K562 (cell line): ENCODE data around the gene DMGDH. TPM values are rescaled to one million over a fixed set of nuclear protein-coding genes. Genes with fewer than 3 reads are reported as not detected.

Experiments
- ARID4B ChIP-seq: sonication (generic); formaldehyde crosslinking; IDR thresholded peaks from 2 replicates; pipeline ENCODE4 v1.8.0; 2022; ENCODE audit warnings: mild to moderate bottlenecking, missing genetic modification reagents
- FOXJ2 ChIP-seq: fragments of 200-800 bp; sonication (Bioruptor generic); IDR thresholded peaks from 2 replicates; pipeline ENCODE4 v1.6.1; 2016; ENCODE audit warnings: missing genetic modification characterization, missing compliant biosample characterization
- HNRNPH1 ChIP-seq: fragments of 200-400 bp; formaldehyde crosslinking; optimal IDR thresholded peaks from 2 replicates; pipeline ENCODE3; 2017; ENCODE audit warnings: low read depth, mild to moderate bottlenecking, low read length, moderate library complexity
- SETDB1 ChIP-seq: IDR thresholded peaks from one replicate; pipeline ENCODE4 v1.6.1; 2012; ENCODE audit warnings: low read length, control low read depth, inconsistent platforms
- SLC30A9 ChIP-seq: fragments of 250-450 bp; sonication (Bioruptor Pico); IDR thresholded peaks from 2 replicates; pipeline ENCODE4 v1.8.0; 2022; ENCODE audit warnings: mild to moderate bottlenecking, moderate library complexity
- SP2 ChIP-seq: IDR thresholded peaks from 2 replicates; pipeline ENCODE4 v1.6.1; 2011; ENCODE audit warnings: mild to moderate bottlenecking, low read depth, low read length, moderate library complexity; ENCODE audit not compliant: poor library complexity, severe bottlenecking; ENCODE audit errors: extremely low read depth
- SREBF1 ChIP-seq: fragments of 150-350 bp; IDR thresholded peaks from 2 replicates; pipeline ENCODE4 v1.6.1; 2014; ENCODE audit warnings: antibody characterized with exemption, low read depth, low read length, borderline replicate concordance
- YY1 ChIP-seq, 3 experiments: IDR thresholded peaks; 2 replicates each; pipeline ENCODE4 v1.6.1; 2011; ENCODE audit warnings: low read length in 2 of 3, mild to moderate bottlenecking in 2 of 3, moderate library complexity in 2 of 3, borderline replicate concordance in 1 of 3, control low read depth in 1 of 3, low read depth in 1 of 3; ENCODE audit not compliant: insufficient read depth in 3 of 3, insufficient replicate concordance in 2 of 3, control insufficient read depth in 1 of 3, insufficient read length in 1 of 3; ENCODE audit errors: extremely low read depth in 1 of 3
- ZBTB17 ChIP-seq: fragments of 450-650 bp; formaldehyde crosslinking; IDR thresholded peaks from 2 replicates; pipeline ENCODE4 v1.4.0; 2020; ENCODE audit warnings: mild to moderate bottlenecking
- polyA plus RNA-seq, 8 experiments: library from polyadenylated mRNA; depleted of rRNA in 4 of 8; stranded (reverse) in 5 of 8; unstranded in 3 of 8; fragments of >200 nt; fragmentation: Nextera tagmentation in 2 of 8; fragmentation: Illumina TruSeq in 1 of 8; extraction: Ambion mirVana in 2 of 8; extraction: Trizol in 1 of 8; gene quantifications; 2 replicates each; pipeline versions ENCODE4 v1.2.1 to v1.2.3, GENCODE V29; 2011 to 2014; ENCODE audit warnings: inconsistent platforms in 1 of 8, missing spikeins in 1 of 8
- total RNA-seq, 7 experiments: library from RNA; depleted of rRNA in 6 of 7; stranded (reverse); fragments of >200 nt in 6 of 7; fragmentation: Illumina TruSeq in 2 of 7; extraction: Trizol in 2 of 7; gene quantifications; 2 replicates each; pipeline versions ENCODE4 v1.2.1 to v1.2.3, GENCODE V29; 2011 to 2021; ENCODE audit warnings: low replicate concordance in 1 of 7
- TF ChIP-seq, protein P1 (sequence below): IDR thresholded peaks from 2 replicates; pipeline ENCODE4 v1.6.1; 2011; ENCODE audit not compliant: insufficient read length; ENCODE audit errors: extremely low read depth
- TF ChIP-seq, protein P2 (sequence below): fragments of 250-450 bp; sonication (Bioruptor Pico); IDR thresholded peaks from 2 replicates; pipeline ENCODE4 v1.5.0; 2020; ENCODE audit warnings: mild to moderate bottlenecking, borderline replicate concordance
- TF ChIP-seq, protein P3 (sequence below): fragments of 200-800 bp; sonication (Bioruptor generic); IDR thresholded peaks from 2 replicates; pipeline ENCODE4 v1.6.1; 2017; ENCODE audit warnings: missing genetic modification characterization, missing compliant biosample characterization
- TF ChIP-seq, protein P4 (sequence below), 2 experiments: fragments of 450-650 bp; IDR thresholded peaks; 2 replicates each; pipeline ENCODE4 v1.6.1; 2018; ENCODE audit warnings: mild to moderate bottlenecking in 2 of 2, low read depth in 1 of 2; ENCODE audit not compliant: partially characterized antibody in 2 of 2

The DMGDH gene
- total and polyA plus RNA-seq, 9 of the 15 experiments (the other 6 are each of a cell fraction or from before 2014, with no cell fraction given): 0.13 to 0.58 TPM; not detected in 7

- TF ChIP-seq ARID4B (CRISPR knock-in tag): no peak
- TF ChIP-seq SREBF1: no peak
- no peak for TF ChIP-seq HNRNPH1
- TF ChIP-seq, protein P1, sequence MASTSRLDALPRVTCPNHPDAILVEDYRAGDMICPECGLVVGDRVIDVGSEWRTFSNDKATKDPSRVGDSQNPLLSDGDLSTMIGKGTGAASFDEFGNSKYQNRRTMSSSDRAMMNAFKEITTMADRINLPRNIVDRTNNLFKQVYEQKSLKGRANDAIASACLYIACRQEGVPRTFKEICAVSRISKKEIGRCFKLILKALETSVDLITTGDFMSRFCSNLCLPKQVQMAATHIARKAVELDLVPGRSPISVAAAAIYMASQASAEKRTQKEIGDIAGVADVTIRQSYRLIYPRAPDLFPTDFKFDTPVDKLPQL: no peak
- TF ChIP-seq SLC30A9 (CRISPR knock-in tag): no peak
- TF ChIP-seq FOXJ2 (tag): no peak
- TF ChIP-seq SP2: no peak
- TF ChIP-seq, protein P2, sequence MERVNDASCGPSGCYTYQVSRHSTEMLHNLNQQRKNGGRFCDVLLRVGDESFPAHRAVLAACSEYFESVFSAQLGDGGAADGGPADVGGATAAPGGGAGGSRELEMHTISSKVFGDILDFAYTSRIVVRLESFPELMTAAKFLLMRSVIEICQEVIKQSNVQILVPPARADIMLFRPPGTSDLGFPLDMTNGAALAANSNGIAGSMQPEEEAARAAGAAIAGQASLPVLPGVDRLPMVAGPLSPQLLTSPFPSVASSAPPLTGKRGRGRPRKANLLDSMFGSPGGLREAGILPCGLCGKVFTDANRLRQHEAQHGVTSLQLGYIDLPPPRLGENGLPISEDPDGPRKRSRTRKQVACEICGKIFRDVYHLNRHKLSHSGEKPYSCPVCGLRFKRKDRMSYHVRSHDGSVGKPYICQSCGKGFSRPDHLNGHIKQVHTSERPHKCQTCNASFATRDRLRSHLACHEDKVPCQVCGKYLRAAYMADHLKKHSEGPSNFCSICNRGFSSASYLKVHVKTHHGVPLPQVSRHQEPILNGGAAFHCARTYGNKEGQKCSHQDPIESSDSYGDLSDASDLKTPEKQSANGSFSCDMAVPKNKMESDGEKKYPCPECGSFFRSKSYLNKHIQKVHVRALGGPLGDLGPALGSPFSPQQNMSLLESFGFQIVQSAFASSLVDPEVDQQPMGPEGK (CRISPR knock-in tag): no peak
- TF ChIP-seq, protein P3, sequence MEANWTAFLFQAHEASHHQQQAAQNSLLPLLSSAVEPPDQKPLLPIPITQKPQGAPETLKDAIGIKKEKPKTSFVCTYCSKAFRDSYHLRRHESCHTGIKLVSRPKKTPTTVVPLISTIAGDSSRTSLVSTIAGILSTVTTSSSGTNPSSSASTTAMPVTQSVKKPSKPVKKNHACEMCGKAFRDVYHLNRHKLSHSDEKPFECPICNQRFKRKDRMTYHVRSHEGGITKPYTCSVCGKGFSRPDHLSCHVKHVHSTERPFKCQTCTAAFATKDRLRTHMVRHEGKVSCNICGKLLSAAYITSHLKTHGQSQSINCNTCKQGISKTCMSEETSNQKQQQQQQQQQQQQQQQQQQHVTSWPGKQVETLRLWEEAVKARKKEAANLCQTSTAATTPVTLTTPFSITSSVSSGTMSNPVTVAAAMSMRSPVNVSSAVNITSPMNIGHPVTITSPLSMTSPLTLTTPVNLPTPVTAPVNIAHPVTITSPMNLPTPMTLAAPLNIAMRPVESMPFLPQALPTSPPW (CRISPR knock-in tag): no peak
- TF ChIP-seq, protein P4, sequence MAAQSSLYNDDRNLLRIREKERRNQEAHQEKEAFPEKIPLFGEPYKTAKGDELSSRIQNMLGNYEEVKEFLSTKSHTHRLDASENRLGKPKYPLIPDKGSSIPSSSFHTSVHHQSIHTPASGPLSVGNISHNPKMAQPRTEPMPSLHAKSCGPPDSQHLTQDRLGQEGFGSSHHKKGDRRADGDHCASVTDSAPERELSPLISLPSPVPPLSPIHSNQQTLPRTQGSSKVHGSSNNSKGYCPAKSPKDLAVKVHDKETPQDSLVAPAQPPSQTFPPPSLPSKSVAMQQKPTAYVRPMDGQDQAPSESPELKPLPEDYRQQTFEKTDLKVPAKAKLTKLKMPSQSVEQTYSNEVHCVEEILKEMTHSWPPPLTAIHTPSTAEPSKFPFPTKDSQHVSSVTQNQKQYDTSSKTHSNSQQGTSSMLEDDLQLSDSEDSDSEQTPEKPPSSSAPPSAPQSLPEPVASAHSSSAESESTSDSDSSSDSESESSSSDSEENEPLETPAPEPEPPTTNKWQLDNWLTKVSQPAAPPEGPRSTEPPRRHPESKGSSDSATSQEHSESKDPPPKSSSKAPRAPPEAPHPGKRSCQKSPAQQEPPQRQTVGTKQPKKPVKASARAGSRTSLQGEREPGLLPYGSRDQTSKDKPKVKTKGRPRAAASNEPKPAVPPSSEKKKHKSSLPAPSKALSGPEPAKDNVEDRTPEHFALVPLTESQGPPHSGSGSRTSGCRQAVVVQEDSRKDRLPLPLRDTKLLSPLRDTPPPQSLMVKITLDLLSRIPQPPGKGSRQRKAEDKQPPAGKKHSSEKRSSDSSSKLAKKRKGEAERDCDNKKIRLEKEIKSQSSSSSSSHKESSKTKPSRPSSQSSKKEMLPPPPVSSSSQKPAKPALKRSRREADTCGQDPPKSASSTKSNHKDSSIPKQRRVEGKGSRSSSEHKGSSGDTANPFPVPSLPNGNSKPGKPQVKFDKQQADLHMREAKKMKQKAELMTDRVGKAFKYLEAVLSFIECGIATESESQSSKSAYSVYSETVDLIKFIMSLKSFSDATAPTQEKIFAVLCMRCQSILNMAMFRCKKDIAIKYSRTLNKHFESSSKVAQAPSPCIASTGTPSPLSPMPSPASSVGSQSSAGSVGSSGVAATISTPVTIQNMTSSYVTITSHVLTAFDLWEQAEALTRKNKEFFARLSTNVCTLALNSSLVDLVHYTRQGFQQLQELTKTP (IDR thresholded peaks at IDR 0.05; ENCODE audit: low read depth in 1 of 2, partially characterized antibody in 2 of 2): no peak
- no peak for TF ChIP-seq SETDB1
- no peak for TF ChIP-seq ZBTB17
- TF ChIP-seq YY1 (IDR thresholded peaks at IDR 0.05; ENCODE audit: borderline replicate concordance in 1 of 3, control insufficient read depth in 1 of 3, extremely low read depth in 1 of 3, insufficient read depth in 3 of 3, insufficient read length in 1 of 3, insufficient replicate concordance in 2 of 3, low read depth in 1 of 3, low read length in 2 of 3): no peak
These were observed 7.3 kb upstream of the DMGDH start (continued) for GRCh38 chr5:79076819-79077218.
